ENCODE measurements around the gene MAP2. TPM values are rescaled to one million over a fixed set of nuclear protein-coding genes. Genes with fewer than 3 reads are reported as not detected.

Gene MAP2
- polyA plus RNA-seq, 1 donor, result 10.5 TPM

DNA sequence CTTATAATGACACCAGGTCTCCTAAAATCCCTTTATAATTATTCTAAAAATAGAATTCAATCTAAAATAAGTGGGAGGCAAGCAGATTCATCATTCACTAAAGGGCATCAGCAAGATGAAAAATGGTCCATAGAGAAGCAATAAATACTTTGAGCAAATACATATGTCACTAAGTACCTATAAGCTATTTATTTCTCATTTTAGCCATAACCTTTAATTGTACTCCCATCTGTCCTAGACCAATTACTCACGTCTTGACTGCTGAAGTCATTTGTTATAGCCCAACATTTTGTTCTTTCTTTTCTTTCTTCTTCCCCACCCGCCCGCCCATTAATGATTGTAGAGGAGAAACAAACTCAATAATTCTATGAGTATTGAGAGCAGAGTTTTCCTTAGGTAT lies 105.7 kb downstream of the MAP2 start:
- no peak for DNase-seq (ENCODE audit: low read depth)

DNA sequence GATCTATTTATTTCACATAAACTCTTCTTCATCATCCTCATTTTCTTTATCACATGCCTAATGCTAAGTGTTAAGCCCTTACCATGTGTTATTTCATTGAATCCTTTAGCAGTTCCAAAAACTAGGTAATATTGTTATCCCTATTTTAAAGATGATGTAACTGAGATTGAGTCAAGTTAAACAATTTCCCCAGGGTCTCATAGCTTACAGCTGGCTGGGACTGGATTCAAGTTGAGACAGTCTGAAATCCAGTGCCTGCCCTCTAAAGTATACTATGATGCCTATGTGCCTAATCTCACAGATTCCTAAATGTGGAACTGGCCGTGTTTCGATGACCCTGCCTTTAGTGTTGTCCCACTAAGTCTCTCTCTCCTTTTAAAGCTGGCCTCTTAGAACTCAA lies 108.5 kb downstream of the MAP2 start:
- no peak for DNase-seq (ENCODE audit: low read depth)

DNA sequence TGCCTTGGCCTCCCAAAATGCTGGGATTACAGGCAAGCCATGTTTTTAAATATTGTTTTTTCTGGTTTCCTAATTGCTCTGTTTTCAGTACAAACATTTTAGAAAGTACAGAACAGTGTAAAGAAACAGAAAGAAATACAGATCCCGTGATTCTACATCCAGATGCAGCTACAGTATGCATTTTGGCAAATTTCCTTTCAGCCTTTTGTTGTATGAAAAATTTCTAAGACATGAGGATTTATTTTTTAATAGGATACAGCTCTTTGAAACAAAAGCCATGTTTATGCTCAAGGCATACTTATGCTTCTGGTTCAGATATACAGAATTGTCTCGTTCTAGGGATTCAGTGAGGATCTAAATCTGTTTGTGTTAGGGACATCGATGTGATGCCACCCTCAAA lies 109.5 kb downstream of the MAP2 start:
- DNase-seq (ENCODE audit: low read depth), result no peak

DNA sequence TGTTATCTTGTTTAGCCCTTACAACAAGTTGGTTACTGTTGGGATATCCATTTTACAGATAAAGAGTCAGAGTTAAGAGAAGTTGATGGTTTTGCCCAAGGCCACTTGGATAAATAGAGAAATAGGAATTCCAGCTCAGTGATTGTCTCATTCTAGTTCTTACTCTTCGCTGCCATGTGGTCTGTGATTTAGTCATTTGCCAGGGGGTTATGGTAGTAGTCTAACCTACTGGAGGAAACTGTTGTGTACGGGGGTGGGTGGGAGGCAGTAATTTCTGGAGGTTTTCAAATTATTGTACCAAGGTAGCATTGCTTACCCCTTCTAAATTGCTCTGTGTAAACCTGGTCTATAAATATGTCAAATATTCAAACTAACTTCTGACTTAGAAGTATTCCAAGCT lies 110.4 kb downstream of the MAP2 start:
- DNase-seq (ENCODE audit: low read depth), result no peak

DNA sequence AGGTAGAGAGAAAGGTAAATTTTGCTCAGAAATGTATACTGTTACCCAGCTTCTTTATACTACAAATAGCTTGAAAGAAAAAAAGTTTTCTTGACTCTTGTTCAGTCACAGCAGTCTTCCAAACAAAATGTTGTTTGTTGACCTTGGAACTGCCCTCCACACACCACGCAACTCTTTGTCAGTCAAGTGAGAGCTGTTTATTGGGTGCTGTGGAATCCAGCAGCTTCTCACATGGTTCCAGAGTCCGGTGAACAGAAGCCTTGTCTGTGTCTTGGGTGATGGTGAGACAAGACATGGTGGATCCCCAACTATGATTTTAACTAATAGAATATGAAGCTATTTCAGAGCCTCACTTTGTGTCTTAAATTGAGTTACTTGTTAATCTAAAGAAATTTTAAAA lies 112.5 kb downstream of the MAP2 start:
- no peak for DNase-seq (ENCODE audit: low read depth)

DNA sequence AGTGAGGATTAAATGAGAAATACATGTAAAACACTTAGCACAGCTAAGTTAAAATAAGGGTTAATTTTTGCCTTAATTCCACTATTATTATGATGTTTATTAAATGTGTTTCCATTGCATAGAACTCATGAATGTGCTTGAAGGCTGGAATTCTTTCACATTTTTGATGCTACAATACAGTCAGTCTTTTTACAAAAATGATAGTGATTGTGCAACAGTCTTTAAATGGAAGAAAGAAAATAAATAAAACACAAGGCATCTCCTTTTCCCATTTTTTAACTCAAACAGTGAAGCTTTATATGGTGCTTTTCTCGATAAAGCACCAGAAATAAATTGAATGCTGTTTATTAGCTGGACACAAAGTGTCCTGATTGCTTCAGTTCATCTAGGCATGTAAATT lies 123.9 kb downstream of the MAP2 start:
- DNase-seq (ENCODE audit: low read depth), result no peak

DNA sequence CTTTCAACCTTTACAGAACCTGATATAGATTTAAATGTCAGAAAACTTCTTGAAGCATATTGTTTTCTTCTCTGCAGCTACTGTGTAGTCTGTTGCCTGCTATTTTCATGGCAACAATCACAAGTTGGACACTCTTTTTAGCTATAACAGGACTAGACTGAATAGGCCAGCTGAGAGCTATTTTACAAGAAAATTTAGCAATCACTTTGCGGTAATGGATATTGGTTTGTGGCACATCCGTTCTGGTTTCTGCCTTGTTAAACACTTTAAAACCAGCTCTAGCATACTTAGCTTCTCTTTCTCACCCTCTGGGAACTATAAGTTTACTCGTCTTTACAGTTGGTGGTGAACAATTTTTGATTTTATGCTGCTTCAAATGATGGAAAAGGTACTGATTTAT lies 125.7 kb downstream of the MAP2 start:
- DNase-seq (ENCODE audit: low read depth), result no peak

DNA sequence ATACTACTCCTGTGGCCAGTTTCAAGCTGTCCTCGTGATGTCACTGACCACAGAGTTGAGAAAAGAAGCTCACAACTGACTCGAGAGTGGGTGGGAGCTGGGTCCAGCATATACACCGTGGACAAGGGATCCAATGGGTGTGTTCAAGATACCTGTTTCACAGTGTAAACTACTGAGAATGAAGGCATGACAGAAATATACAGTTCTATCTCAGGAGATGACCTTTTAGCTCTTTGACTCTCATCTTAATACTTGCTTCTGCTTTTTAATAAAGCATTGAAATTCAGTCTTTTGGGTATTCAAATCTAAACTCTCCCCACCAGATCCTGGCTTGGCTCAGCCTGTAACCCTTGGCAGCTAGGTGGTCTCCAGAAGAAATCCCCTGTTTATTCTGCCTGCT lies 130.1 kb downstream of the MAP2 start:
- no peak for DNase-seq (ENCODE audit: low read depth)

DNA sequence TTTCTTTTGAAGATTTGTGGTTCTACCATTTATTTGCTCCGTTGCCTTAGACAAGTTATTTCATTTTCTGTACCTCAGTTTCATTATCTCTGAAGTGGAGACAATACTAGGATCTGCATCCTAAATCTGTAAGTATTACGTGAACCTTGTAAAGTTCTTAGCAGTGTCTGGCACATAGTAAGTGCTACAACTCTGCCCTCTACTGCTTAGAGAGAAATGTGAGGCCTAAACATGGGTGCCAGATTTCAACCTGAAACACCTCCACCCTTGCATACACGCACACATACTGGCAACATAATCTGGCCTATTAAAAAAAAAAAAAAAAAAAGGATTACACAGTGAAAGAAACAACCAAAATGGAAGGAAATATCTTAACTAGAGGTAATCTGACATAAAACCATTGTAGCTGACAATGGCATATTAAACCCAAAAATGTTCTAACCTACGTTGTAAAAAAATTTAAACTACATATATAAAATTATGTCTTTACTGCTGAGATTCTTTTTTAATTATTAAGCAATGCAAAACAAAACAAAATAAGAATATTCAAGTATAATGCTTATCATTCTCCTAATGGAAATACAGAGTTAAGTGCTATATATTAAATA lies 132.6 kb downstream of the MAP2 start:
- no peak for DNase-seq (ENCODE audit: low read depth)

DNA sequence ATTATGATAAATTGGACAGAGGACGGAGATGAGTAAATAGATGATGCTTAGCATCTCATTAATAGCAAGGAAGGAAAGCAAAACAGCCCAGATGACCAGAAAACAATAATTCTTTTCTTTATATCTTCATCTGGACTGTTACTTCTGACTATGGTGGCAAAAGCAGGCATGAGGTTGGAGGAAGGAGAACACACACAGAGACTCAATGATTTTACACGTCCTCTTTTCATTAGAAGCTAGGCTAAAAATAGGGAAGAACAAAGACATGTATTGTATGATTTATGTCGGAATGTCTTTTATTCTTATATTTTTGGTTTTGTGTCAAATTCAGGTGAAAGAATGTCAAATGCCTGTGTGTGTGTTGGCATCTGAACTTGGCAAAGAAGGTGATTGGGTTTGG lies 137.1 kb downstream of the MAP2 start:
- DNase-seq (ENCODE audit: low read depth), result no peak

DNA sequence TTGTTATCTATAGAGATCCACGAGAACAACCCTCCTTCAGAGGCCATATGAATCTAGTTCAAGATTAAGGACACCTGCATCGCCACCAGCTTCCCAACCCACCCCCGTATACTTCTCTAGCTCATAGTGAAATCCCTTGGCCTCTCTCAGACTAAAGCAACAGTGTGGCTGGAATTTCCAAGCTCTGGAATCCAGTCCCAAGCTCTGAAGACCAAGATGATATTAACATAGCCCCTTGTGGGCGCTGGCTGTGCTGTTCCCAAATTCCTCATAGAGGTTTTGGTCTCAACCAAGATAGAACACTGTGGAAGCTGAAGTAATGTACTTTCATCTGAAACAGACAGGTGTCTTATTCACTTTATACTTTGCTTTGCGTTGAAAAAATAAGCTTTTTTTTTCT lies 139.6 kb downstream of the MAP2 start:
- DNase-seq (ENCODE audit: low read depth), result no peak

DNA sequence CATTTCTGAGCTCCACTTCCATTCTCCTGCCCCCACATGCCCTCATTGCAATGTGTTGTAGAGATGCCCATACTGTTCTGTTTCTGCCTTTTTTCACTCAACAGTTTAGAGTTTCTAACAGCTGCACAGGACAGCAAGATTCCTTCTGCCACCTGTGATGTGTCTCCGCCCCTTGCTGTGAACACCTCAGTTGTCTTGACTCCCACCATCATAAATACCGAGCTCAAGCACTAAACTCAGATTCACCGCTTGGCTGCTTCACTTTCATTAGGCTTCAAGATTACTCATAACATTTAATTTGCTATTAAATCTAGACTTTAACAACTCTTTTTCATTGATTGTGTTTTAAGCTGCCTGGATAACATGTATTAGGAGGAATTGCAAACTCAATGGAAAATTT lies 141.0 kb downstream of the MAP2 start:
- DNase-seq (ENCODE audit: low read depth), result no peak

DNA sequence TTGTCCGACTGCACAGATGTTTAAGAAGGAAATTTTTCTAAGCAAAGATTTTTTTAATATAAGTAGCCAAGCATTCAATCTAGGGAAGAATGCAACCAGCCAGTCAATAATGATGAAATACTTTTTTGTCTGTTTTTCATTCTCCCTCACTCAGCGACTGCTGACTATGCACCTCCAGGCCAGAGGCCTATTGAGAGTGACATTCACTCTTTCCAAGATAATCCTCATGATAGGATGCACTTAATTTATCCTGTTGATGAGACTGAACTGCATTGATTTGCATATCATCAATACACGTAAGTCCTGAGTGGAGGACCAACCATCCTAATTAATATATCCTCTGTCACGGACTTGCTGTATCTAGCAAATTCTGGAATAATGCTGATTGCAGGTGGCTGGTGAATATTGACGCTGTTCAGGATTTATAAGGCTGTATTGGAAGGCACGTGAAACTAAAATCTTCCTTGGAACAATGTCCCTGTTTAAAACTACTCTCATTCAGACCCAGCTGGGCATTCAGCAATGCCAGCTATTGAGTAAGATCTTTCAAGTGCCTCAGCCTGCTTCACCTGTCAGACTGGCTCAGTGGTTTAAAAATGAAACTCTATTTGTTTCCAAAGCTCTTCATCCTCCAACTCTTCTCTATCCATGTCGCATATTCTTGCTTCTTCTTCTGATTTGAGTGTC lies 142.2 kb downstream of the MAP2 start:
- DNase-seq (ENCODE audit: low read depth), result no peak

DNA sequence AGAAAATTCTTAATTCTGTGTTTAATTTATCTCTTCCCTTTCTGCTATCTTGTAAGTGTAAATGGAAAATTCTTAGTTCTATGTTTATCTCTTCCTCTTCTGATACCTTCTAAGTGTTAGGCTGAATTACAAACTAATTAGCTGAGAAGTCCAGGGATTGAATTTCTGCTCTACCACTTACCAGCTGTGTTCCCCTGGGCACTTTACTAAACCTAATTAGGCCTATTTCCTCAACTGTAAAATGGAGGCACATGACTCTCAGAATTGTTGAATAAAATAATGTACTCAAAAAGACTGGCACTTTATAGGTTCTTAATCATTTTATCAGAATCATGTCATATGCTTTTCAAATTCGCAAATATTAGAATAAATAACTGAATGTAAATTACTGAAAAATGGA lies 146.3 kb downstream of the MAP2 start:
- DNase-seq (ENCODE audit: low read depth), result no peak

DNA sequence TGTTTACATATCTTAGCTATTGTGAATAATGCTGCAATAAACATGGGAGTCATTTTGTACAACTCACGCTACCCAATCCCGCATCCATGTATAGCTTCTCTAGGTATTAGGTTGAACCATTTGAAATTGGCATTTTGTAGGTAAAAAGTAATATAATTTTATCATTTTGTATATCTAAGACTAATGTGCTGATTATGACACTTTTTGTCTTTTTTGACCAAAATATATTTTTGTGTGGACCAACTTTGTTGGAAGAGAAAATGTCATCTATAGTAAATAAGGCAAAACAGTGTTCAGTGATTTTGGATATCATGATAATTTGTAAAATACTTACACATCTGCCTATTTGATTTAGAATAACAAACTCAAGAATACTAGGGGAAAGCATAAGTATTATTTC lies 150.7 kb downstream of the MAP2 start:
- DNase-seq (ENCODE audit: low read depth), result no peak

DNA sequence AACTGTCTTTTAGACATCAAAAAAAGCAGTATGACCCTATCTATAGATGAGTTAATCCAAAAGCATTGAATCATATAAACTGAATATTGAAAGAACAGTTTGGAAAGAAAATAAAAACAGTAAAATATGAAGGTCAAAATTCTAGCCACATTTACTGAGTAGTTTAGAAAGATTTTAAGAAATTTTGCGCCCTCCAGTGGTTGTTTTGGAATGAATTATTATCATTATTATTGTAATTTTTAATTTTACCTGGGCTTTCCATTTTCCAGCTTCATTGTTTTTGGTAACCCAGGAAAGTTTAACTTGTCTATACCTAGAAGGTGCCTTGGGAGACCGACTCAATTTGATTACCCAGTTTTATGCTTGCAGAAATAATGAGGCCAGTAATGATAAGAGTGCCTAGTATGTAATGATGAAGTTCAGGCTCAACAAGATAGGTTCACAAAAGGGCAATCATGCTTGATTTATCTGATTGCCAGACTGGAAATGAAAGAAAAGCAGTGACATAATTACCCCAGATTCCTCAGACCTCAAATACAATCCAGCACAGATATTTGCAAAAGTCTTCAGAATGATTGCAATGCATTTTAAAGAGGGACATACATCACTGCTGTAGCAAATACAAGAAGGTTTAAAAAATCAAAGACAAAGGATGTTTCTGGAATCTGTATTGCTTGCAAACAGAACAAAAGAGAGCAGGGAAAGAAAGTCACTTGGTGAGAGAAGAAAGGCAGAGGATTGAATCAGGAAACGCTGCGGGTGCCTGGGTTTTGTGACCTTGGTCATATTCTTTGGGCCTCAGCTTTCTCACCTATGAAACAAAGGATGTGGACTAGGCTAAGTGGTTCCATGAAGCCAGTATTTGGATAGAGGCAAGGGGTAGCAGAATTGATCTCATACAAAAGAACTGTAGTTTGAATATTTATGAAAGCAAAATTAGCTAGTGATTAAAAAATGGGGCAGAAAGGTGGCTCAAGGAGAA lies 153.8 kb downstream of the MAP2 start:
- no peak for DNase-seq (ENCODE audit: low read depth)

DNA sequence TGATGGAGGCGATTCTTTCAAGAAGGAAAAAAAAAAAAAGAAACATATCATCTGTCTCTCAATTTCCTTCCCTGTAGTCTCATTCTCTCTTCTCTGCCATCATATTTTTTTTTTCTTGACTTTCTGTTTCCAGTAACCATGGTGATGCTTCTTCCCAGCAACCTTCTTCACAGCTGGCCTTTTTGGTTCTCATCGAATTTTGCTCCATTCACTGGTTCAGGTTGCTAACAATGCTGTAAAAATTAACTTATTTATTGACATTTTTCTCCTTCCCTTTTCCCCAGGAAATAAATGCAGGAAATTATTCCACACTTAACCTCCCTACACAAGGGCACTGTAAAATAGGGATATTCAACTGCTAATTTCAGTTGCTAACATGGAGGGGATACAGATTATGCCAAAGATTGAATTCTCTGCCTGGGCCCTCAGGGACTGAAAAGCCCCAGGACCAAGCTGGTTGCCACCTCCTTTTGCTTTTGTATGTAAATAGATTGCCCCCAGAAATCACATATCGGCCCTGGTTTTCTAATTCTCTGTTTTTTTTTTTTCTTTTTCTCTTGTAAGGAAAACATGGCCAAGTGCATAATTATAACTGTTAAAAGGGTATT lies 154.7 kb downstream of the MAP2 start:
- DNase-seq (ENCODE audit: low read depth), result no peak

DNA sequence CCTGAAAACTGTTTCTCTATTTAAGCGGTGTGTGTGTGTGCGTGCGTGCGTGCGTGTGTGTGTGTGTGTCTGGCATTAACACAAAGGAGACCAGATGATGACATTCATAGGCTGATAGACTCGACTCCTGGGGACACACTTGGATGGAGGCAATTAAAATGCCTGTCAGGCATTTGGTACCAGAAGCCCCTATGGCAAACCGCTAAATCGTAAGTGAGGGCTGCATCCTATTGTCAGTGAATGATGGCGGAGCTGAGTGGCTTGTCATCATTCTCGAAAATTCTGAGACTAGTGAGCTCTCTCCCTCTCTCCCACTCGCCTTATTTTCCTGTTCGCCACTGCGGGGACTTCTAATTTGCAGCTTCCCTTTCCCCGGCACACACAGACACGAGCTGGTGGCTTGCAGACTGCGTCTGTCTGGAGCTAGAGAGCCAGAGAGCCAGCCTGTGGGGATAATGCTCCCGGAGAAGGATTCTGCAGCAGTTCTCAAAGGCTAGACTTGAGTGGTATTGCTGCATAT lies 155.4 kb downstream of the MAP2 start:
- DNase-seq (ENCODE audit: low read depth), result no peak

DNA sequence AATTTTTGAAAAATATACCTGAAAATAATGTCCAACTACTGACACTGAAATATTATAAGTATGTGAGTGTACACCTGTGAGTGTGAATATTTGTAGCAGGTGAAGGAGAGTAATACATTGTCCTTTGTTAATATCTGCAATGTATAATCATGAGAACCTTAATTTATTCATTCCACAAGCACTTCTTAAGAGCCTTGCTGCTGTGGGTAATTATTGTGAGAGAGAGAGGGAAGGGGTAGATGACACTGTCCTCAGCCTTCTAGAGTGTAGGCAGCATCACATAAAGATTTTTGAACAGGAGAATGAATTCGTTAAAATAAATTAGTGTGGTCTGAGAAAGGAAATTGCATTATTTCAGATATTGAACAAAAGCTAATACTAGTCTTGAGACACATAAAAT lies 157.2 kb downstream of the MAP2 start:
- DNase-seq (ENCODE audit: low read depth), result no peak

DNA sequence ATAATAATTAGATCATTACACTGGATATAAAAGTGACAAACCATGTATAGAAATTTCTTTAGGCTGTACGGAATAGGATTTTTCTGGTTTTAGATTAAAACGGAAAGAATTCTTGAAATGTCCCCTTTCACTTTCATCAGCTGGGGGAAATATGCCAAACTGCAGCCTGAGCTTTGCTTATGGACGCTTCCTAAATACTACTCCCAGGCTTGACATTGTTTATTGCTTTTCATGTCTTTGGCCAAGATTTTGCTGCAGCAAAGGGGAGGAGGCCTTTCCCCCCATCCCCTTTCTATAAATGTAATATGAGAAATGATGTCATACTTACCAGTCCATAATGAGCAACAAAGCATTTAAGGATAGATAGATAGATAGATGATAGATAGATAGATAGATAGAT lies 158.4 kb downstream of the MAP2 start:
- DNase-seq (ENCODE audit: low read depth), result no peak

DNA sequence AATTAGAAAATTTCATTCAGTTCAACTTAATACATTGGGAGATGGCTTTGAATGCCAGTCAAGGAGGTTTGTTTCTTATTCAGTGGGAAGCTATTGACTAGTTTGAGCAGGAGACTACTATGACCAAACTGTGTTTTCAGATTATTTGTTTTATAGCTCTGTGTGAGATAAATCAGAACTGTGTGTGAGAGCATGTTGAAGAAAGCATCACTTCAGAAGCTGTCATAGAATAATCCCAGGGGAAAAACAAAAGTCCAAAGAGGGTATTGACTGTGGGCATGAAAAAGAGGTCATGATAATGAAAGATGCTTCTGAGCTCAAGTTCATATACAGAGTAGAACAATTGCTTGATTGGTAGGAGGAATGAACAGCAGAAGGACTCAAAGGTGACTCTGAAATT lies 160.6 kb downstream of the MAP2 start:
- no peak for DNase-seq (ENCODE audit: low read depth)

DNA sequence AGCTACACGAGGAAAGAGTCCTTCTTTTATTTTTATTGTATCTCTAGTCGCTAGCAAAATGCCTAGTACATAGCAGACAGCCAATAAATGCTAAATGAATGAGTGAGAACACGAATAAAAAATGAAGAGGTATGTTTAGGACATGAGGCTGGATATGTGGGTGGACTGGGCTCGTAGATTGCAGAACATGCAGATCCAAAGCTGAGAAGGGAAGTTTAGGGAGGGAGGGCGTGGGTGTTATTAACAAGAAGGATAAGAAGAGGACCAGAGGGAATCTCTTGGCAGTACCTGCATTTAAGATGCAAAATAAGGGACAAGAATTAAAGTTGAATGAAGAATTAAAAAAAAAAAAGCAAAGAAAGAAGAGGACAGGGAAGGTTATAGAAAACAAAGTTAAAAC lies 161.1 kb downstream of the MAP2 start:
- DNase-seq (ENCODE audit: low read depth), result no peak

All from forelimb muscle (tissue), 1 donor.